HG03571 (cell line): ENCODE results near the gene RNMT.

Source experiments
- ATAC-seq: cut with Tn5 transposase; IDR thresholded peaks from one replicate; pipeline ENCODE4 v1.9.1; 2021; ENCODE audit not compliant: unreplicated experiment

RNMT gene

GRCh38 chr18:13809531-13810255 lies 83.2 kb downstream of the RNMT start:
- ATAC-seq, result no peak

DNA sequence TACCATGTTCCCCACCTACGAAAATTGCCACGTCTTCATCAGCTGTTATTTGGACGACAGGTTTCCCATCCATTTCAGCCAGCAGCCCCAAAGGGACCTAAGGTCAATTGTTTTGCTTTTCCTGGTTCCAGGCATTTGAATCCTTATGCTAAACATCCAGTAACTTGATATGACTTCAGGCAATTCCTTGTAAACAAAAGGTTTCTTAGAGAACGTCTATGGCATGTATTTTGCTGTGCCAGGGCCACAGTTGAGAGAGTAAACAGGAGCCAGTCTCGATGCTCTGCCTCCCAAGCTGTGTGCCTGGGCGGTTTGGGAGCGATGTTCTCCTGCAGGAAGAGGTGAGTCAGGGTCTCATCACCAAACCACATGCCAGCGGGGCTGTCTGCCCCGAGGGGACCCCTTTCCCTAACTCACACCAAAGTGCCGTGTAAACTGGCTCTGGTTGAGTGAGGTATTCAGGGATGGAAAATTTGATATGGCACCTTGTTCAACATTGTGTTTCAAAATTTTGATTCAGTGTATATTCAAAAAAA lies 84.5 kb downstream of the RNMT start:
- no peak for ATAC-seq

GRCh38 chr18:13811993-13812392 lies 85.5 kb downstream of the RNMT start:
- ATAC-seq, result no peak

GRCh38 chr18:13813271-13813849 lies 86.9 kb downstream of the RNMT start:
- ATAC-seq, result peak; percentile 74
